ENCODE results near the gene EPHA3.

Gene EPHA3

DNA sequence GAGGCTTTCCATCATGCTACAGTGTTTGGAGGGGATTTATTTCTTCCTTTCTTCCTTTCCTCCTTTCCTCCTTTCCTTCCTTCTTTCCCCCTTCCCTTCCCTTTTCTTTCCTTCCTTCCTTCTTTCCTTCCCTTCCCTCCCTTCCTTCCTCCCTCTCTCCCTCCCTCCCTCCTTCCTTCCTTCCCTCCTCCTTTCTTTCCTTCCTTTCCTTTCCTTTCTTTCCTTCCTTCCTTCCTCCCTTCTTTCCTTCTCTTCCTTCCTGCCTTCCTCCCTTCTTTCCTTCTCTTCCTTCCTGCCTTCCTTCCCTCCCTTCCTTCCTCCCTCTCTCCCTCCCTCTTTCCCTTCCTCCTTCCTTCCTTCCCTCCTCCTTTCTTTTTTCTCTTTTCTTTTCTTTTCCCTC lies 127.2 kb downstream of the EPHA3 start:
- H3K27me3 ChIP-seq (ENCODE audit: control insufficient read depth in 1 of 2, insufficient read depth in 2 of 2, low read length in 2 of 2), result no peaks in the 10 kb centered on the region
- no peak overlapping the region for H3K27ac ChIP-seq (ENCODE audit: low read depth, low read length)
- no peaks in the 10 kb centered on the region for H3K4me1 ChIP-seq (ENCODE audit: insufficient read depth, low read length)
- H3K36me3 ChIP-seq (ENCODE audit: insufficient read depth, low read length), result no peaks in the 10 kb centered on the region
- no peaks in the 10 kb centered on the region for H3K9me3 ChIP-seq (ENCODE audit: low read length)
- H3K9ac ChIP-seq (ENCODE audit: low read length), result no peak overlapping the region
- no peak overlapping the region for H3K4me3 ChIP-seq (ENCODE audit: low read depth in 1 of 2, low read length in 2 of 2)

DNA sequence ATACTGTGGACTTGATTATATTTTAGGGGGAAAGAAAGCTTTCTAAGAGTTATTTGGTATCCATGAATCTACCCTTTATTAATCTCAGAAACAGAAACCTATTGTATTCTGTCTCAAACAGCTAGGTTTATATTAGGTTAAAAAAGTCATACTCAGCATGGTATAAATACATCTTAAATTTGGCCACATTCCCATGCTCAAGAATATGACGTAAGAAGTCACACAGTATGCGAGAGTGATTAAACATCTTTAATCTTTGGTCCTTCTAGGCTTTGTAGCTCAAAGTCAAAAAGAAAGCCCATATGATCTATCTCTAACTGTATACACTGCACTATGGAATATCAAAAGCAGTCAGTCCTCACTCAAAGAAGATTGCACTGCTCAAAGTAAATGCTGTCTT lies 131.4 kb downstream of the EPHA3 start:
- no peaks in the 10 kb centered on the region for H3K4me1 ChIP-seq (ENCODE audit: insufficient read depth, low read length)
- H3K9me3 ChIP-seq (ENCODE audit: low read length), result no peaks in the 10 kb centered on the region
- H3K36me3 ChIP-seq (ENCODE audit: insufficient read depth, low read length), result no peaks in the 10 kb centered on the region
- no peak overlapping the region for H3K9ac ChIP-seq (ENCODE audit: low read length)
- H3K27me3 ChIP-seq (ENCODE audit: control insufficient read depth in 1 of 2, insufficient read depth in 2 of 2, low read length in 2 of 2), result no peaks in the 10 kb centered on the region
- no peak overlapping the region for H3K4me3 ChIP-seq (ENCODE audit: low read depth in 1 of 2, low read length in 2 of 2)
- H3K27ac ChIP-seq (ENCODE audit: low read depth, low read length), result no peak overlapping the region

DNA sequence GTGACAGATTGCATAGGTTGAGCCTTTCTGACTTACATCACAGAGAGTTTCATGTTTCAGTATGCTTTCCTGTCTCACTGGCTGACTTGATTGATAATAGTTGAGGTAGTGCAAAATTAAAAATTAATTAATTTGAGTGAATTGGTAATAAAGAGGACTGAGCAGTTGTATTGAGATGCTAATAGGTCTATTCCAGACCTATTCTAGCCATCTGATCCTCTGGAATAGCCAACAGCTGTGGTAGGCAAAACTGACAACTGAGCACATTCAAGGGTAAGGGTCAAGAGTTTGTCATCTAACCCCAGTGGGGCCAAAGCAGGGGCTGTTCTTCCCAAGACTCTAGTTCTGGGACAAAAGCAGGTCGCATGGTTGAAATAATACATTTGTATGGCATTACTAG lies 132.4 kb downstream of the EPHA3 start:
- Histone ChIP-seq H3K9me3 (ENCODE audit: low read length) (no peaks in the 10 kb centered on the region), H3K27ac (ENCODE audit: low read depth, low read length) (no peak overlapping the region), H3K9ac (ENCODE audit: low read length) (no peak overlapping the region), H3K4me1 (ENCODE audit: insufficient read depth, low read length) (no peaks in the 10 kb centered on the region), H3K27me3 (ENCODE audit: control insufficient read depth in 1 of 2, insufficient read depth in 2 of 2, low read length in 2 of 2) (no peaks in the 10 kb centered on the region), H3K36me3 (ENCODE audit: insufficient read depth, low read length) (no peaks in the 10 kb centered on the region), H3K4me3 (ENCODE audit: low read depth in 1 of 2, low read length in 2 of 2) (no peak overlapping the region)

DNA sequence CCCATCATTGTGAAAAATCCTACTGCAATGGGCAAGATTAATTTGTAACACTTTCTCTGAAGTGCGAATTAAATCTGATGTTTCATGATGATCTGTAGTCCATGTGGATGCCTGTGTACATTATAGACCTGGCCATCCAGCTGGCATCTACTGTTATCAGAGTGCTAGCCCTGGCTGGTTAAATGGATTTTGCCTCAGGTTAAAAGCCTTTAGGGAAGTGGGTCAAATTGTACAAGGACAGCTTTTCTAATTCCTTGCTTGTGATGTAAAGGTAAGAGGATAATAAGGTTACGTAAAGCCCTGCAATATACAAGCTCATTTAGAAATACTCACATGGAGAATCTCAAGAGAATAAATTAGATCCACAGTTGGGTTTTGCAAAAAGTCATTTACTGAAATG lies 138.2 kb downstream of the EPHA3 start:
- no peaks in the 10 kb centered on the region for H3K9me3 ChIP-seq (ENCODE audit: low read length)
- H3K9ac ChIP-seq (ENCODE audit: low read length), result no peak overlapping the region
- H3K4me3 ChIP-seq (ENCODE audit: low read depth in 1 of 2, low read length in 2 of 2), result no peak overlapping the region
- H3K4me1 ChIP-seq (ENCODE audit: insufficient read depth, low read length), result no peaks in the 10 kb centered on the region
- H3K36me3 ChIP-seq (ENCODE audit: insufficient read depth, low read length), result no peaks in the 10 kb centered on the region
- no peak overlapping the region for H3K27ac ChIP-seq (ENCODE audit: low read depth, low read length)
- no peaks in the 10 kb centered on the region for H3K27me3 ChIP-seq (ENCODE audit: control insufficient read depth in 1 of 2, insufficient read depth in 2 of 2, low read length in 2 of 2)

DNA sequence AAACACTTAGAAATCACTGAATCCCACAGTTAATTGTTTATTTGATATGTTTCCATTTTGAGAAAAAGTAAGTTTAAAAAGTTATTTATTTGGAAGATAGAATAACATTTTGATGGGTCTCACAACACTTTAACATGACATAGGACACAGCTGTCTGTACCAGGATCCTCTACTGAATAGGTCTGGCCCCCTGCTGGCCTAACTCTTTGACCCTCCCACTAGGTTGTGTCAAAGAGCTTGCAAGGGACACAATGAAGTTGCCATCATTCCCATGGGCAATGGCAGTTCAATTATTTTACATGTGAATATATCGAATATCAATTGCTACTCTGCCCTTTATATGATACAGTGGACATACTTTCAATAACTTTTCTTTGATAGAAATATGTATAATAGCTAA lies 138.9 kb downstream of the EPHA3 start:
- no peaks in the 10 kb centered on the region for H3K9me3 ChIP-seq (ENCODE audit: low read length)
- no peak overlapping the region for H3K4me3 ChIP-seq (ENCODE audit: low read depth in 1 of 2, low read length in 2 of 2)
- no peak overlapping the region for H3K27ac ChIP-seq (ENCODE audit: low read depth, low read length)
- H3K4me1 ChIP-seq (ENCODE audit: insufficient read depth, low read length), result no peaks in the 10 kb centered on the region
- no peaks in the 10 kb centered on the region for H3K27me3 ChIP-seq (ENCODE audit: control insufficient read depth in 1 of 2, insufficient read depth in 2 of 2, low read length in 2 of 2)
- H3K36me3 ChIP-seq (ENCODE audit: insufficient read depth, low read length), result no peaks in the 10 kb centered on the region
- H3K9ac ChIP-seq (ENCODE audit: low read length), result no peak overlapping the region

DNA sequence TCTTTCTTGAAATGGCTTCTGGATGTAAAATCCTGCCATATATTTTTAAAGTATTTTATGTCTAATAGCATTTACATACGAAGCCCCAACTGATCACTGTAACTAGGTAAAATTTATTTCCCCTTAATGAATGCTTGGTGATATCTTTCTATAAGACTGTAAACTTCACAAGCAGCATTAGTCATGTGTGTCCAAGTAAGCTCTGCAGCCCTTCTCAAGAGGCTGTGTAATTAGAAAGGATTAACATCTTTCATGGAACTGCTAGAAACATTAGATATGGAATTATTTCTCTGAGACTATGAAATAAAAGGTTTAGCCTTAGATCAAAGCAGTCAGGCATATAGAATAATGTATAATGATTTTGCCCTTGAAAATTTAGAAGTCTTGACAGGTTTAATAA lies 143.3 kb downstream of the EPHA3 start:
- Histone ChIP-seq H3K4me1 (ENCODE audit: insufficient read depth, low read length) (no peaks in the 10 kb centered on the region), H3K4me3 (ENCODE audit: low read depth in 1 of 2, low read length in 2 of 2) (no peak overlapping the region), H3K9me3 (ENCODE audit: low read length) (no peaks in the 10 kb centered on the region), H3K36me3 (ENCODE audit: insufficient read depth, low read length) (no peaks in the 10 kb centered on the region), H3K9ac (ENCODE audit: low read length) (no peak overlapping the region), H3K27me3 (ENCODE audit: control insufficient read depth in 1 of 2, insufficient read depth in 2 of 2, low read length in 2 of 2) (no peaks in the 10 kb centered on the region), H3K27ac (ENCODE audit: low read depth, low read length) (no peak overlapping the region)

DNA sequence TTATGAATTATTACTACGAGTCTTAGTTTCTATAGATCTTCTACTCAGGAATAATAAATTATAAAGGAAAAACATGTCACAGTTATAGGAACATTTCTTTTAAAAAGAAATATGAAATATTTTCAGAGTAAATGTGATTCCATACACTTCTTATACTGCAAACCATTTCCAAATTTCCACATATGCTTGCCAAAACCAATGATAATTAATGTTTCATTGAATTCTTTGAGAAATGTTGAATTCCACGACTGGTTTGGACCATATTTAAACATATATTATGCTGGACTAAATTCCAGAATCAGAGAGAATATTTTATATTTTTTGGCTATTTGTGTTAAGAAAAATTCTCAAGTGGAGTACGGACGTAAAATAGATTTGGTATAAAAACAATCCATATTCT lies 144.6 kb downstream of the EPHA3 start:
- Histone ChIP-seq H3K27ac (ENCODE audit: low read depth, low read length) (no peak overlapping the region), H3K4me1 (ENCODE audit: insufficient read depth, low read length) (no peaks in the 10 kb centered on the region), H3K36me3 (ENCODE audit: insufficient read depth, low read length) (no peaks in the 10 kb centered on the region), H3K9me3 (ENCODE audit: low read length) (no peaks in the 10 kb centered on the region), H3K4me3 (ENCODE audit: low read depth in 1 of 2, low read length in 2 of 2) (no peak overlapping the region), H3K9ac (ENCODE audit: low read length) (no peak overlapping the region), H3K27me3 (ENCODE audit: control insufficient read depth in 1 of 2, insufficient read depth in 2 of 2, low read length in 2 of 2) (no peaks in the 10 kb centered on the region)

DNA sequence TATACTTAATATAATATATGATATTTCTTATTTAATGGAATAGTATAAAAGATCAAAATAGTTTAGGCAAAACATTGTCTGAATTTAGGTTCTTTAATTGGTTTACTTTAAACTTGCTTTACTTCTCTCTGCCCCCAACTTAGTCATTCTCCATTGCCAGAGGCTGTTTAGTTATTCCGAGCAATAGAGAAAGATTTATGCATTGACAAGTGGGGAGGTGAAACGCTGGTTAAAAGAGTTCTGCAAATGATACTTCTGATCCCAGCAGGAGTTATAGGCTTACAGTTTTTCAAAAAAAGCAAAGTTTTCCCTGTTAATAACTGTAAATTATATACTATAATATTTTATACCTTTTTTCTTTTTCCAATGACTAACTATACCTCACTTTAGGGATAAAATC lies 145.4 kb downstream of the EPHA3 start:
- H3K9ac ChIP-seq (ENCODE audit: low read length), result no peak overlapping the region
- no peaks in the 10 kb centered on the region for H3K4me1 ChIP-seq (ENCODE audit: insufficient read depth, low read length)
- H3K27me3 ChIP-seq (ENCODE audit: control insufficient read depth in 1 of 2, insufficient read depth in 2 of 2, low read length in 2 of 2), result no peaks in the 10 kb centered on the region
- no peak overlapping the region for H3K4me3 ChIP-seq (ENCODE audit: low read depth in 1 of 2, low read length in 2 of 2)
- no peaks in the 10 kb centered on the region for H3K9me3 ChIP-seq (ENCODE audit: low read length)
- H3K36me3 ChIP-seq (ENCODE audit: insufficient read depth, low read length), result no peaks in the 10 kb centered on the region
- no peak overlapping the region for H3K27ac ChIP-seq (ENCODE audit: low read depth, low read length)

DNA sequence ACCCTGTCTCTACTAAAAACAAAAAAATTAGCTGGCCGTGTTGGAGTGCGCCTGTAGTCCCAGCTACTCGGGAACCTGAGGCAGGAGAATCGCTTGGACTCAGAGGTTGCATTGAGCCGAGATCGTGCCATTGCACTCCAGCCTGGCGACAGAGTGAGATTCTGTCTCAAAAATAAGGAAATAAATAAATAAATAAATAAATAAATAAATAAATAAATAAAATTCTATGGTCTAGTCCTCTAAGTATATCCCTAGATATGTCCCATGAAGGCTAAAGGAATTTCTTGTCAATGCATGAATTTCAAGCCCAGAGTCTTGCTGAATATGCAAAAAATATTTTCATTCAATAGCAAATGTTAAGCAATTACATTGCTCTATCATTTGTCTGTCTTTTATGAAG lies 149.0 kb downstream of the EPHA3 start:
- H3K36me3 ChIP-seq (ENCODE audit: insufficient read depth, low read length), result no peaks in the 10 kb centered on the region
- H3K9ac ChIP-seq (ENCODE audit: low read length), result no peak overlapping the region
- no peaks in the 10 kb centered on the region for H3K27me3 ChIP-seq (ENCODE audit: control insufficient read depth in 1 of 2, insufficient read depth in 2 of 2, low read length in 2 of 2)
- no peak overlapping the region for H3K27ac ChIP-seq (ENCODE audit: low read depth, low read length)
- no peaks in the 10 kb centered on the region for H3K4me1 ChIP-seq (ENCODE audit: insufficient read depth, low read length)
- no peaks in the 10 kb centered on the region for H3K9me3 ChIP-seq (ENCODE audit: low read length)
- no peak overlapping the region for H3K4me3 ChIP-seq (ENCODE audit: low read depth in 1 of 2, low read length in 2 of 2)

DNA sequence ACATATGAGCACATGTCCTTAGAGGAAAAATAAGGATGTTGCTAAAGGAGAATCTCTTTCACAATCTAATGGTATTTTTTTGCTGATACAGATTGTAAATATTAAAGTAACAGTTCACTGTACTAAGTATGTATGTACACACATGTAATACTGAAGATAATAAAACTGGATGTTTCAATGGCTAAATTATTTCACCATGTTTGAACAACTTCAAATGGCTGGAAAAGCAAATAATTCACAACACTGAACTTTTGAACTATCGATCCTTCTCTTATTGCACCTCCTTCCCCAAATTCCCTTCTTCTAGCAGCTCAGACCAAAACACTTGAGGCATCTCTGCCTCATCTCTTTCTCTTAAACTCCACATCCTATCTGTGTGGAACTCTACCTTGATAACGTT lies 149.5 kb downstream of the EPHA3 start:
- Histone ChIP-seq H3K9me3 (ENCODE audit: low read length) (no peaks in the 10 kb centered on the region), H3K27ac (ENCODE audit: low read depth, low read length) (no peak overlapping the region), H3K27me3 (ENCODE audit: control insufficient read depth in 1 of 2, insufficient read depth in 2 of 2, low read length in 2 of 2) (no peaks in the 10 kb centered on the region), H3K4me1 (ENCODE audit: insufficient read depth, low read length) (no peaks in the 10 kb centered on the region), H3K4me3 (ENCODE audit: low read depth in 1 of 2, low read length in 2 of 2) (no peak overlapping the region), H3K36me3 (ENCODE audit: insufficient read depth, low read length) (no peaks in the 10 kb centered on the region), H3K9ac (ENCODE audit: low read length) (no peak overlapping the region)

DNA sequence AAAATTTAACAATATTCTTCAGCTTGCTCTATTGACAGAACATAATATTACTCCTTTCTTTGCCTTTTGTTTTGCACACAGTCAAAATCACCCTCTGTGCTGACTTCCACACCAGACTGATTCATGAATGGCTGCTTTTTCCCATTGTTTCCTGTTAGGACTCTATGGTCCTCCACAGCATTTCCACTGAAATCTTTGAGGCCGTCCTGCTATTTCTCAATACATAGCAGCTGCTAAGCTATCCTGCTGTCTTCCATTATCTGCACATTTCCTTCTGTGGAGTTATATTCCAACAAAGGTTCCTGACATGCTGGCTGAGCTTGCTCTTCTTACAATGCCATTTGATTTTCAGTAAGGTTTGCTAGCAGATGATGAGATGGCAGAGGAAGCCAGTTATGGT lies 153.3 kb downstream of the EPHA3 start:
- Histone ChIP-seq H3K27me3 (ENCODE audit: control insufficient read depth in 1 of 2, insufficient read depth in 2 of 2, low read length in 2 of 2) (no peaks in the 10 kb centered on the region), H3K27ac (ENCODE audit: low read depth, low read length) (no peak overlapping the region), H3K4me3 (ENCODE audit: low read depth in 1 of 2, low read length in 2 of 2) (no peak overlapping the region), H3K9me3 (ENCODE audit: low read length) (no peaks in the 10 kb centered on the region), H3K4me1 (ENCODE audit: insufficient read depth, low read length) (no peaks in the 10 kb centered on the region), H3K36me3 (ENCODE audit: insufficient read depth, low read length) (no peaks in the 10 kb centered on the region), H3K9ac (ENCODE audit: low read length) (no peak overlapping the region)

DNA sequence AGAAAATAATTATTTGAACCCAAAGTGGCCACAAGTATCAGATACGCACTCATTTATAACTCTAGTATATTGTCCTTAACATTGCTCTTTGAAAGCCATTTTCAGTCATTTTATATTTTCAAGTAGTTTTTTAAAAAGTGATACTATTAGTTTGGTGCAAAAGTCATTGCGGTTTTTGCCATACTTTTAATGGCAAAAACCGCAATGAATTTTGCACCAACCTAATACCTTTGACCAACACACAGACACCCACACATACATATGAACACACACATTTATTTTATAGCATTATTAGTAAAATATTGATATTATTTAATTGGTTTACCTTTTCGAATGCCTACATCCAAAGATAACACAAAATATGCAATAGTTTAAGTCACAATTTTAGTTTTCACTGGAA lies 154.3 kb downstream of the EPHA3 start:
- Histone ChIP-seq H3K27ac (ENCODE audit: low read depth, low read length) (no peak overlapping the region), H3K36me3 (ENCODE audit: insufficient read depth, low read length) (no peaks in the 10 kb centered on the region), H3K27me3 (ENCODE audit: control insufficient read depth in 1 of 2, insufficient read depth in 2 of 2, low read length in 2 of 2) (no peaks in the 10 kb centered on the region), H3K9me3 (ENCODE audit: low read length) (no peaks in the 10 kb centered on the region), H3K4me1 (ENCODE audit: insufficient read depth, low read length) (no peaks in the 10 kb centered on the region), H3K4me3 (ENCODE audit: low read depth in 1 of 2, low read length in 2 of 2) (no peak overlapping the region), H3K9ac (ENCODE audit: low read length) (no peak overlapping the region)

Measured in muscle layer of colon (tissue), 2 donors.